ENCODE data around the gene DUSP1. TPM values are rescaled to one million over a fixed set of nuclear protein-coding genes. Genes with fewer than 3 reads are reported as not detected.

The DUSP1 gene
- total and polyA plus RNA-seq, 2 of the 4 experiments (the other 2 are of a cell fraction) = 304 to 467 TPM

GRCh38 chr5:172818081-172818480 lies 47.1 kb upstream of the DUSP1 start:
- peaks cover 11% of the 10 kb centered on the region for H3K4me1 ChIP-seq (ENCODE audit: control insufficient read depth, insufficient read depth, low read length)
- DNase-seq (no peak), ATAC-seq (ENCODE audit: low read depth) (no peak)
- WGBS, 2 experiments (ENCODE audit: extremely low coverage in 2 of 2, insufficient read length in 1 of 2) = no CpG with 5 or more reads among the region's 3 CpGs
- H3K4ac ChIP-seq (ENCODE audit: low read depth, low read length) = peak overlapping the region; percentile 54
- dilution Hi-C loops (cut with HindIII; ENCODE audit: low sequenced_read_pairs, unreplicated experiment) (no loop called here), intact Hi-C loops (cut with micrococcal nuclease) (no loop called here), in situ Hi-C loops (cut with MboI; ENCODE audit: low sequenced_read_pairs) (no loop called here)
- no peaks in the 10 kb centered on the region for H3K9me3 ChIP-seq (ENCODE audit: control insufficient read depth, insufficient read depth, low read length)
- no peak overlapping the region for H4K5ac ChIP-seq (ENCODE audit: low read depth, low read length)
- peak overlapping the region; percentile 93; the same call in 1 of the 3 replicates for H2BK15ac ChIP-seq (ENCODE audit: low read depth, low read length)
- no peak overlapping the region for H3K56ac ChIP-seq (ENCODE audit: extremely low read depth, insufficient read depth, low read length)
- no peaks in the 10 kb centered on the region for H3K79me1 ChIP-seq (ENCODE audit: low read depth in 1 of 2, low read length in 2 of 2)
- H3K27ac ChIP-seq (ENCODE audit: insufficient read depth, low read length) = no peak overlapping the region
- H3K4me2 ChIP-seq (ENCODE audit: low read depth, low read length) = no peak overlapping the region
- H3K9ac ChIP-seq (ENCODE audit: low read depth, low read length) = no peak overlapping the region
- H2BK20ac ChIP-seq (ENCODE audit: low read depth, low read length) = peak overlapping the region; percentile 55; the same call in 1 of the 2 replicates
- peaks cover 5% of the 10 kb centered on the region for H3K9me1 ChIP-seq (ENCODE audit: insufficient read depth, low read length)
- H3K14ac ChIP-seq (replicated peaks; ENCODE audit: low read depth, low read length) = no peak overlapping the region
- H2AFZ ChIP-seq (replicated peaks; ENCODE audit: low read length, poor library complexity) = no peak overlapping the region
- H3K4me3 ChIP-seq (ENCODE audit: insufficient read depth, low read depth, low read length) = no peak overlapping the region
- no peak overlapping the region for H3K18ac ChIP-seq (ENCODE audit: low read depth, low read length)
- H3K36me3 ChIP-seq (ENCODE audit: control insufficient read depth, insufficient read depth, low read length) = no peaks in the 10 kb centered on the region
- no peak overlapping the region for H2AK5ac ChIP-seq (ENCODE audit: low read depth, low read length)
- ChIA-PET POLR2A (ENCODE audit: unreplicated experiment) (no interaction called here), CTCF (interaction anchor here (0.7 kb wide), 1 partner anchor 407 kb away, joined by 6 read pairs; no protein-coding TSS in a partner anchor)
- H3K23ac ChIP-seq (ENCODE audit: low read depth, low read length) = peak overlapping the region; percentile 16; the same call in 1 of the 2 replicates
- H2BK120ac ChIP-seq (ENCODE audit: low read depth, low read length) = peak overlapping the region; percentile 49
- H4K20me1 ChIP-seq (ENCODE audit: insufficient read depth, low read length) = no peaks in the 10 kb centered on the region
- H2BK5ac ChIP-seq (ENCODE audit: low read depth, low read length, poor library complexity, severe bottlenecking) = no peak overlapping the region
- BruUV-seq (replicated peaks) = no TSS peak
- no peak overlapping the region for H4K91ac ChIP-seq (ENCODE audit: insufficient read depth, low read depth, low read length)
- TF ChIP-seq SMC3 (IDR thresholded peaks at IDR 0.05; ENCODE audit: low read depth, low read length) (no peak), MAFK (IDR thresholded peaks at IDR 0.05; ENCODE audit: low read depth, low read length) (no peak), RFX5 (IDR thresholded peaks at IDR 0.05; ENCODE audit: low read depth, low read length) (no peak), MAZ (IDR thresholded peaks at IDR 0.05; ENCODE audit: borderline replicate concordance, low read depth, low read length) (no peak), RCOR1 (IDR thresholded peaks at IDR 0.05; ENCODE audit: insufficient replicate concordance, low read length) (no peak), CEBPB (IDR thresholded peaks at IDR 0.05; ENCODE audit: low read depth, low read length) (no peak), MXI1 (IDR thresholded peaks at IDR 0.05; ENCODE audit: borderline replicate concordance, low read depth, low read length) (no peak), NFE2L2 (IDR thresholded peaks at IDR 0.05; ENCODE audit: low read depth, low read length) (no peak), FOS (IDR thresholded peaks at IDR 0.05; ENCODE audit: low read depth, low read length) (no peak), CHD1 (IDR thresholded peaks at IDR 0.05; ENCODE audit: low read depth, low read length) (no peak), RAD21 (IDR thresholded peaks at IDR 0.05; ENCODE audit: low read length) (no peak), POLR2A (IDR thresholded peaks at IDR 0.05; ENCODE audit: low read depth, low read length) (no peak), BHLHE40 (IDR thresholded peaks at IDR 0.05; ENCODE audit: low read depth, low read length) (no peak)
- TF ChIP-seq, protein P1, sequence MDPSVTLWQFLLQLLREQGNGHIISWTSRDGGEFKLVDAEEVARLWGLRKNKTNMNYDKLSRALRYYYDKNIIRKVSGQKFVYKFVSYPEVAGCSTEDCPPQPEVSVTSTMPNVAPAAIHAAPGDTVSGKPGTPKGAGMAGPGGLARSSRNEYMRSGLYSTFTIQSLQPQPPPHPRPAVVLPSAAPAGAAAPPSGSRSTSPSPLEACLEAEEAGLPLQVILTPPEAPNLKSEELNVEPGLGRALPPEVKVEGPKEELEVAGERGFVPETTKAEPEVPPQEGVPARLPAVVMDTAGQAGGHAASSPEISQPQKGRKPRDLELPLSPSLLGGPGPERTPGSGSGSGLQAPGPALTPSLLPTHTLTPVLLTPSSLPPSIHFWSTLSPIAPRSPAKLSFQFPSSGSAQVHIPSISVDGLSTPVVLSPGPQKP (IDR thresholded peaks at IDR 0.05; ENCODE audit: borderline replicate concordance, low read depth, low read length) = no peak
- TF ChIP-seq, protein P2, sequence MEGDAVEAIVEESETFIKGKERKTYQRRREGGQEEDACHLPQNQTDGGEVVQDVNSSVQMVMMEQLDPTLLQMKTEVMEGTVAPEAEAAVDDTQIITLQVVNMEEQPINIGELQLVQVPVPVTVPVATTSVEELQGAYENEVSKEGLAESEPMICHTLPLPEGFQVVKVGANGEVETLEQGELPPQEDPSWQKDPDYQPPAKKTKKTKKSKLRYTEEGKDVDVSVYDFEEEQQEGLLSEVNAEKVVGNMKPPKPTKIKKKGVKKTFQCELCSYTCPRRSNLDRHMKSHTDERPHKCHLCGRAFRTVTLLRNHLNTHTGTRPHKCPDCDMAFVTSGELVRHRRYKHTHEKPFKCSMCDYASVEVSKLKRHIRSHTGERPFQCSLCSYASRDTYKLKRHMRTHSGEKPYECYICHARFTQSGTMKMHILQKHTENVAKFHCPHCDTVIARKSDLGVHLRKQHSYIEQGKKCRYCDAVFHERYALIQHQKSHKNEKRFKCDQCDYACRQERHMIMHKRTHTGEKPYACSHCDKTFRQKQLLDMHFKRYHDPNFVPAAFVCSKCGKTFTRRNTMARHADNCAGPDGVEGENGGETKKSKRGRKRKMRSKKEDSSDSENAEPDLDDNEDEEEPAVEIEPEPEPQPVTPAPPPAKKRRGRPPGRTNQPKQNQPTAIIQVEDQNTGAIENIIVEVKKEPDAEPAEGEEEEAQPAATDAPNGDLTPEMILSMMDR (conservative IDR thresholded peaks at IDR 0.05; ENCODE audit: low read depth, low read length) = no peak
- TF ChIP-seq, protein P3, sequence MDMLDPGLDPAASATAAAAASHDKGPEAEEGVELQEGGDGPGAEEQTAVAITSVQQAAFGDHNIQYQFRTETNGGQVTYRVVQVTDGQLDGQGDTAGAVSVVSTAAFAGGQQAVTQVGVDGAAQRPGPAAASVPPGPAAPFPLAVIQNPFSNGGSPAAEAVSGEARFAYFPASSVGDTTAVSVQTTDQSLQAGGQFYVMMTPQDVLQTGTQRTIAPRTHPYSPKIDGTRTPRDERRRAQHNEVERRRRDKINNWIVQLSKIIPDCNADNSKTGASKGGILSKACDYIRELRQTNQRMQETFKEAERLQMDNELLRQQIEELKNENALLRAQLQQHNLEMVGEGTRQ (IDR thresholded peaks at IDR 0.05; ENCODE audit: low read depth, low read length) = no peak
- no peak overlapping the region for H2AK9ac ChIP-seq (replicated peaks; ENCODE audit: low read depth, low read length, poor library complexity)
- no peak overlapping the region for H4K8ac ChIP-seq (ENCODE audit: low read depth in 2 of 2, low read length in 2 of 2)
- H3K27me3 ChIP-seq (ENCODE audit: control insufficient read depth, insufficient read depth, low read length) = no peaks in the 10 kb centered on the region
